DOHH2 (cell line): ENCODE results near the gene KRT33A.

Experiments used
- H3F3A ChIP-seq: fragments of 200-600 bp; sonication (generic), shearing (Covaris generic); 2 replicates; pipeline ENCODE4 v1.6.0; 2016; ENCODE audit warnings: antibody characterized with exemption, mild to moderate bottlenecking; ENCODE audit not compliant: control insufficient read depth, insufficient read depth
- H3K27ac ChIP-seq: fragments of 200-600 bp; sonication (generic); 2 replicates; pipeline ENCODE4 v1.5.1; 2014; ENCODE audit warnings: low read depth, mild to moderate bottlenecking, low read length, moderate library complexity
- H3K27me3 ChIP-seq: fragments of 200-600 bp; sonication (generic); 2 replicates; pipeline ENCODE4 v1.6.1; 2014; ENCODE audit warnings: mild to moderate bottlenecking, low read length, mixed read lengths; ENCODE audit not compliant: control insufficient read depth
- H3K36me3 ChIP-seq: fragments of 200-600 bp; sonication (generic); 2 replicates; pipeline ENCODE4 v1.6.1; 2014; ENCODE audit warnings: mild to moderate bottlenecking, low read length, moderate library complexity, mixed read lengths; ENCODE audit not compliant: control insufficient read depth
- H3K4me1 ChIP-seq: fragments of 200-600 bp; sonication (generic); 2 replicates; pipeline ENCODE4 v1.6.1; 2014; ENCODE audit warnings: mild to moderate bottlenecking, low read length, mixed read lengths; ENCODE audit not compliant: control insufficient read depth
- H3K4me2 ChIP-seq: fragments of 200-600 bp; sonication (generic); 2 replicates; pipeline ENCODE4 v1.6.0; 2014; ENCODE audit warnings: mild to moderate bottlenecking, low read length, moderate library complexity
- H3K4me3 ChIP-seq: fragments of 200-600 bp; sonication (generic); 2 replicates; pipeline ENCODE4 v1.5.1; 2014; ENCODE audit warnings: mild to moderate bottlenecking, low read length, mixed read lengths
- H3K79me2 ChIP-seq: fragments of 200-600 bp; sonication (generic); 2 replicates; pipeline ENCODE4 v1.6.1; 2014; ENCODE audit warnings: mild to moderate bottlenecking, low read length, mixed read lengths; ENCODE audit not compliant: control insufficient read depth
- H3K9me2 ChIP-seq: fragments of 200-600 bp; sonication (generic); replicated peaks from 2 replicates; pipeline ENCODE4 v1.6.1; 2014; ENCODE audit warnings: mild to moderate bottlenecking, low read length, mixed read lengths; ENCODE audit not compliant: control insufficient read depth
- H3K9me3 ChIP-seq: fragments of 200-600 bp; sonication (generic); 2 replicates; pipeline ENCODE4 v1.6.1; 2014; ENCODE audit warnings: antibody characterized with exemption, low read length, mixed read lengths; ENCODE audit not compliant: control insufficient read depth, insufficient read depth
- H4K20me1 ChIP-seq: fragments of 200-600 bp; sonication (generic); 2 replicates; pipeline ENCODE4 v1.6.0; 2014; ENCODE audit warnings: low read depth, mild to moderate bottlenecking, antibody characterized with exemption, low read length, moderate library complexity; ENCODE audit not compliant: control insufficient read depth, insufficient read depth
- CTCF ChIP-seq: fragments of 200-600 bp; sonication (generic); IDR thresholded peaks from one replicate; pipeline ENCODE4 v1.5.1; 2014; ENCODE audit warnings: antibody characterized with exemption, mild to moderate bottlenecking, low read depth, low read length; ENCODE audit not compliant: poor library complexity, severe bottlenecking
- EZH2phosphoT487 ChIP-seq: fragments of 200-600 bp; sonication (generic); IDR thresholded peaks from 2 replicates; pipeline ENCODE4 v1.6.1; 2017; ENCODE audit warnings: borderline replicate concordance, mild to moderate bottlenecking, antibody characterized with exemption, low read length, moderate library complexity, mixed read lengths

Gene KRT33A

GRCh38 chr17:41298458-41299135 is 52.0 kb downstream of the KRT33A start:
- Histone ChIP-seq H3K4me2 (peak overlapping the region; percentile 55), H3K9me2 (no peaks in the 10 kb centered on the region), H3K4me3 (peak overlapping the region; percentile 9), H3K4me1 (peaks cover 19% of the 10 kb centered on the region), H3K27ac (no peak overlapping the region), H3K27me3 (no peaks in the 10 kb centered on the region), H3K36me3 (no peaks in the 10 kb centered on the region), H3K9me3 (no peaks in the 10 kb centered on the region), H3K79me2 (no peaks in the 10 kb centered on the region), H4K20me1 (no peaks in the 10 kb centered on the region), H3F3A (no peaks in the 10 kb centered on the region)
- TF ChIP-seq EZH2phosphoT487: no peak
- TF ChIP-seq CTCF: no peak

GRCh38 chr17:41296846-41297245 is 53.8 kb downstream of the KRT33A start:
- Histone ChIP-seq H3K4me3 (no peak overlapping the region), H3K4me1 (peaks cover 12% of the 10 kb centered on the region), H3F3A (no peaks in the 10 kb centered on the region), H3K9me2 (no peaks in the 10 kb centered on the region), H3K36me3 (no peaks in the 10 kb centered on the region), H3K27me3 (no peaks in the 10 kb centered on the region), H4K20me1 (no peaks in the 10 kb centered on the region), H3K27ac (no peak overlapping the region), H3K9me3 (no peaks in the 10 kb centered on the region), H3K4me2 (no peak overlapping the region), H3K79me2 (no peaks in the 10 kb centered on the region)
- TF ChIP-seq EZH2phosphoT487 (no peak), CTCF (no peak)
